Suprapubic skin (tissue), 4 donors: Measurements from ENCODE around the gene CHODL. TPM values are rescaled to one million over a fixed set of nuclear protein-coding genes. Genes with fewer than 3 reads are reported as not detected.

ENCODE experiments used
- DNase-seq, 2 donors: peaks; one replicate each; pipeline ENCODE4 v3.0.0-alpha.2; 2019; ENCODE audit warnings: low spot score in 2 of 2
- H3K27ac ChIP-seq: fragments of 200-600 bp; sonication (generic); one replicate; pipeline ENCODE4 v1.5.1; 2019
- H3K27me3 ChIP-seq: fragments of 200-600 bp; sonication (generic); one replicate; pipeline ENCODE4 v1.5.1; 2019
- H3K36me3 ChIP-seq: fragments of 200-600 bp; sonication (generic); one replicate; pipeline ENCODE4 v1.5.1; 2019
- H3K4me1 ChIP-seq: fragments of 200-600 bp; sonication (generic); one replicate; pipeline ENCODE4 v1.5.1; 2019
- H3K4me3 ChIP-seq: fragments of 200-600 bp; sonication (generic); one replicate; pipeline ENCODE4 v1.5.1; 2019; ENCODE audit warnings: mild to moderate bottlenecking
- H3K9me3 ChIP-seq: fragments of 200-600 bp; sonication (generic); one replicate; pipeline ENCODE4 v1.5.1; 2019
- EP300 ChIP-seq: sonication (generic); formaldehyde crosslinking; IDR thresholded peaks from one replicate; pipeline ENCODE4 v1.6.1; 2017; ENCODE audit warnings: antibody characterized with exemption
- POLR2A ChIP-seq, 2 donors: fragments of 450-650 bp; IDR thresholded peaks; one replicate each; pipeline ENCODE4 v1.6.1; 2017; ENCODE audit warnings: antibody characterized with exemption in 2 of 2, mild to moderate bottlenecking in 2 of 2, moderate library complexity in 2 of 2
- POLR2AphosphoS5 ChIP-seq, 3 donors: sonication (generic); formaldehyde crosslinking; IDR thresholded peaks; one replicate each; pipeline ENCODE4 v1.6.1; 2017; ENCODE audit warnings: antibody characterized with exemption in 3 of 3
- WGBS: methylation state at CpG from one replicate; pipeline ENCODE4 v1.1.5; 2018; 5-methylcytosine and 5-hydroxymethylcytosine counted together
- total RNA-seq, 4 donors: library from RNA; depleted of rRNA; stranded (reverse); fragments of >200 nt; gene quantifications; one replicate each; pipeline ENCODE4 v1.1.0, GENCODE V29; 2016
- TF ChIP-seq, protein P1 (sequence below), 2 donors: fragments of 200-600 bp in 1 of 2; fragments of 450-650 bp in 1 of 2; sonication (generic) in 1 of 2; IDR thresholded peaks; one replicate each; pipeline ENCODE4 v1.5.1; 2016 to 2019; ENCODE audit warnings: antibody characterized with exemption in 2 of 2, mild to moderate bottlenecking in 1 of 2, moderate library complexity in 1 of 2

CHODL gene
- total RNA-seq, 4 donors from 2014 or later: 1.1 to 2.1 (median 1.7) TPM

DNA sequence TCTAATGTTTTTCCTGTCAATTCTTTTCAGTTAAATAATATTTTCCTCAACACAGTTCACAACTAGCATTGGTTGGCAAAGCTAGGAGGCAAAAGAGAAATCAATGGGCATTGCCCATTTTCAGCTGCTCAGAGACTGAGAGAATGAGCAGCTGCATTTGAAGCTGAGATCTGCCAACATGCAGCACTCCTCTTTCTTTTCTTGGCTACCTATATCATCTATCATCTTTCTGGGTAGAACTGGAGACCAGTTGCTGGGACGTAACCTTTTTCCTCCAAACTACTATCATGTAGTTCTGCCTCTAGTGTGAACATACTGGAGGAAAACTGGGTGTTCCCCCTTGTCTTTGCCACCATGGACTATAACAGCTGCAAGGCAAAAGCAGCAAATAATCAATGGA lies 22.9 kb downstream of the CHODL start:
- Histone ChIP-seq H3K27me3 (no peaks in the 10 kb centered on the region), H3K36me3 (no peaks in the 10 kb centered on the region), H3K4me1 (no peaks in the 10 kb centered on the region), H3K9me3 (no peaks in the 10 kb centered on the region), H3K4me3 (no peak overlapping the region), H3K27ac (no peak overlapping the region)
- DNase-seq: no peak
- 92% methylated on average over 1 of the region's 1 CpG for WGBS
- TF ChIP-seq, protein P1, sequence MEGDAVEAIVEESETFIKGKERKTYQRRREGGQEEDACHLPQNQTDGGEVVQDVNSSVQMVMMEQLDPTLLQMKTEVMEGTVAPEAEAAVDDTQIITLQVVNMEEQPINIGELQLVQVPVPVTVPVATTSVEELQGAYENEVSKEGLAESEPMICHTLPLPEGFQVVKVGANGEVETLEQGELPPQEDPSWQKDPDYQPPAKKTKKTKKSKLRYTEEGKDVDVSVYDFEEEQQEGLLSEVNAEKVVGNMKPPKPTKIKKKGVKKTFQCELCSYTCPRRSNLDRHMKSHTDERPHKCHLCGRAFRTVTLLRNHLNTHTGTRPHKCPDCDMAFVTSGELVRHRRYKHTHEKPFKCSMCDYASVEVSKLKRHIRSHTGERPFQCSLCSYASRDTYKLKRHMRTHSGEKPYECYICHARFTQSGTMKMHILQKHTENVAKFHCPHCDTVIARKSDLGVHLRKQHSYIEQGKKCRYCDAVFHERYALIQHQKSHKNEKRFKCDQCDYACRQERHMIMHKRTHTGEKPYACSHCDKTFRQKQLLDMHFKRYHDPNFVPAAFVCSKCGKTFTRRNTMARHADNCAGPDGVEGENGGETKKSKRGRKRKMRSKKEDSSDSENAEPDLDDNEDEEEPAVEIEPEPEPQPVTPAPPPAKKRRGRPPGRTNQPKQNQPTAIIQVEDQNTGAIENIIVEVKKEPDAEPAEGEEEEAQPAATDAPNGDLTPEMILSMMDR (IDR thresholded peaks at IDR 0.05): no peak
- TF ChIP-seq POLR2AphosphoS5 (IDR thresholded peaks at IDR 0.05): no peak
- no peak for TF ChIP-seq POLR2A (IDR thresholded peaks at IDR 0.05)
- TF ChIP-seq EP300: no peak

DNA sequence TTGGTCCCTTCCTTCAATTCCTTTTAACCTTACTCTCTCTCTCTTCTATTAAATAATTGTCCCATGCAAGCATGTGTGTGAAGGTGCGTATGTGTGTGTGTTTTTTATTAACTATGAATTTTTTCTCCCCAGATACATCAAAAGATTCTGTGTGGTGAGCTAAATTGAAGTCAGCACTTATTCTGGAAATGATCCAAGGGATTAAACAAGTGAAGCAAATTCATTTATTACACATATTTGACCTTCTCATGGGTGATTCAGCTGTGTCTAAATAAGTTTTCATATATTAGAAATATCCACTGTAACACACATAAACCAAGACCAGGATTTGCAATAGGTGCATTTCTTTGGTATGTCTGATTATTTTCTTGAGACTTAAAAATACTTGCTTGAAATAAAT lies 24.3 kb downstream of the CHODL start:
- Histone ChIP-seq H3K4me1 (no peaks in the 10 kb centered on the region), H3K9me3 (no peaks in the 10 kb centered on the region), H3K27me3 (no peaks in the 10 kb centered on the region), H3K4me3 (no peak overlapping the region), H3K27ac (no peak overlapping the region), H3K36me3 (no peaks in the 10 kb centered on the region)
- TF ChIP-seq POLR2A (IDR thresholded peaks at IDR 0.05): no peak
- 79% methylated on average over 1 of the region's 1 CpG for WGBS
- DNase-seq: no peak

DNA sequence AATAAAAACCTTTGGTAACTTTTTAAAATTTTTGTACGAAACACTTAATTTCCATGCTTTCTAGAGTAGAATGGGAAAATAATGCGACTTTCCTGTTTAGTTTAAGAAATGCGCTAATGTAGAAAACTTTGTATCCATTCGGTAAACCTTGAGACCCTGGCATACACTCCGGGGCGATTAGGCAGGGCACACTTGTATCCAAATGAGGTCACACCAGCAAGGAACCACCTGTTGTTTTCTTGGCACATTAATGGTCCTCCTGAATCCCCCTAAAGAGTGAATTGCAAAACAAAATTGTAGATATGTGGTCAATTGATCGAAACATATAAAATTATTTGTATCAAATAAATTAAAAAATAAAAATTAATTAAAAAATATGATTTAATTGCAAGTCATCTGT lies 25.2 kb downstream of the CHODL start:
- TF ChIP-seq POLR2AphosphoS5 (IDR thresholded peaks at IDR 0.05) (no peak), EP300 (no peak), POLR2A (IDR thresholded peaks at IDR 0.05) (no peak)
- TF ChIP-seq, protein P1 (IDR thresholded peaks at IDR 0.05): no peak
- Histone ChIP-seq H3K9me3 (no peaks in the 10 kb centered on the region), H3K36me3 (no peaks in the 10 kb centered on the region), H3K27ac (no peak overlapping the region), H3K4me1 (no peaks in the 10 kb centered on the region), H3K27me3 (no peaks in the 10 kb centered on the region), H3K4me3 (no peak overlapping the region)
- 92% methylated on average over 7 of the region's 7 CpGs for WGBS
- DNase-seq: no peak

DNA sequence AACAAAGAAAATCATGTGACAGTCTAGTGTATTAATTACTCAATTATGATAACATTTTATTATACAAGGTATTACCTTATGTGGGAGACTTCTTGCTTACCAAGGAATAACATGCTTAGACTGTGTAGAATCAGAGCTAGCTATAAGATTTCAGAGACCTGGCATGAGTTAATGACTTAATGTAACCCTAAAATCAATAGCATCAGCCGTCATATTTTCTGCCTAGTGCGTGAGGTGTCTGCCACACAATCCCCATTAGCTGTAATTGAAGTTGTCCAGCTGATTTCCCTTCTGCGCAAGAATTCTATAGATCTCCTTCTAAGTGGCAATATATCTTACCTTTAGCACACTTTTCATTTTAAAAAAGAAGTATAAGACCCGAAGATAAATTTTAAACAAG lies 28.8 kb downstream of the CHODL start:
- TF ChIP-seq, protein P1 (IDR thresholded peaks at IDR 0.05): no peak
- TF ChIP-seq POLR2AphosphoS5 (IDR thresholded peaks at IDR 0.05): no peak
- no peak for TF ChIP-seq POLR2A (IDR thresholded peaks at IDR 0.05)
- TF ChIP-seq EP300: no peak
- Histone ChIP-seq H3K27me3 (no peaks in the 10 kb centered on the region), H3K27ac (no peak overlapping the region), H3K9me3 (no peaks in the 10 kb centered on the region), H3K36me3 (no peaks in the 10 kb centered on the region), H3K4me1 (no peaks in the 10 kb centered on the region), H3K4me3 (no peak overlapping the region)
- WGBS: 90% methylated on average over 4 of the region's 4 CpGs
- DNase-seq: no peak

DNA sequence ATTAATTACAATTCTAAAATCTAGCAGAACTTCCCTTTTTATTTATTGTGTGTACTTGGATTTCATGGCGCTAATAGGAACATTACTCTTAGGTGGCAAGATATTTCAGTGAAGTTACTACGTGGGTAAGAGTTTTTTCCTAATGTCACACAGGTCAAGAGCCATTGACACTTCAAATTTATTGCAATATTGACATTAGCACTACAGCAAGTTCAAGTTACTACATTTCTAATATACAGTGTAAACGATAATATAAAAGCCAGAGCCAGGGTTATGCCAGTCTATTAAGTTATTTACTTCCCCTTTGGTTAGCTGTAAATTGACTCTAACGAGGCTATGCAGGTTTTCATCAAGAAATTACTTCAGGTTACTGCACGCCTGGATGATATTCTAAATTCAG lies 29.7 kb downstream of the CHODL start:
- H3K27me3 ChIP-seq: no peaks in the 10 kb centered on the region
- no peaks in the 10 kb centered on the region for H3K4me1 ChIP-seq
- no peaks in the 10 kb centered on the region for H3K9me3 ChIP-seq
- no peak for DNase-seq
- TF ChIP-seq POLR2A (IDR thresholded peaks at IDR 0.05) (no peak), EP300 (no peak), POLR2AphosphoS5 (IDR thresholded peaks at IDR 0.05) (no peak)
- TF ChIP-seq, protein P1 (IDR thresholded peaks at IDR 0.05): no peak
- H3K27ac ChIP-seq: no peak overlapping the region
- H3K4me3 ChIP-seq: no peak overlapping the region
- 79% methylated on average over 5 of the region's 5 CpGs for WGBS
- H3K36me3 ChIP-seq: no peaks in the 10 kb centered on the region

DNA sequence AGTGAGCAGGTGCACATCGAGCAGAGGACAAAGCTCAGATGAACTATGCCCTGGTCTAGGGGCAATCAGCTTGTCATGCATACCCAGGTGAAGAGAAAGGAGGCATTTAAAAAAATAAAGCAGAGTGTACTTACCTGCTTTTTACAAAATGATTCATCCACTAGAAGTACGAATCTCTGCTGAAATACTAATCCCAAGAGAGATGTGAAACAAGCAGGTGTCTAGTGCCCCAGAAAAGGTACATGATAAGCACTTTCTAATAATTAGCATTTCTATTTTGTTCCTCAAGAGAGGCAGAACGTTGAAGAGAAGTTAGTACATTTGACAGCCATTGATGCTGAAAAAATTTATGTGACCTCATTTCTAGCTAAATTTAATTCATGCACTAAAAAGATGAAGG lies 31.1 kb downstream of the CHODL start:
- no peaks in the 10 kb centered on the region for H3K27me3 ChIP-seq
- no peak for DNase-seq
- H3K4me1 ChIP-seq: no peaks in the 10 kb centered on the region
- H3K9me3 ChIP-seq: no peaks in the 10 kb centered on the region
- WGBS: 64% methylated on average over 3 of the region's 3 CpGs
- H3K27ac ChIP-seq: no peak overlapping the region
- TF ChIP-seq, protein P1 (IDR thresholded peaks at IDR 0.05): no peak
- TF ChIP-seq POLR2AphosphoS5 (IDR thresholded peaks at IDR 0.05) (no peak), EP300 (no peak), POLR2A (IDR thresholded peaks at IDR 0.05) (no peak)
- H3K4me3 ChIP-seq: no peak overlapping the region
- no peaks in the 10 kb centered on the region for H3K36me3 ChIP-seq
